ENCODE measurements around the gene CCDC80.
"Not testable (repeated sequence)": the region's sequence is repeated elsewhere in the genome, so short reads cannot be mapped to it uniquely, and the experiment has no call there.

The CCDC80 gene

GRCh38 chr3:112579232-112579631 is 61.7 kb downstream of the CCDC80 start:
- Histone ChIP-seq H3K9ac (ENCODE audit: low read depth in 1 of 2, low read length in 2 of 2) (no peak overlapping the region), H3K9me3 (ENCODE audit: control insufficient read depth in 1 of 2, low read length in 2 of 2) (no peaks in the 10 kb centered on the region), H3K36me3 (ENCODE audit: control insufficient read depth in 1 of 2, insufficient read depth in 2 of 2, low read length in 2 of 2) (peaks cover 20 to 27% of the 10 kb centered on the region in 2 donors), H3K4me3 (ENCODE audit: low read depth in 1 of 2, low read length in 2 of 2) (no peak overlapping the region), H3K27me3 (ENCODE audit: control insufficient read depth in 1 of 2, insufficient read depth in 2 of 2, low read length in 2 of 2) (no peaks in the 10 kb centered on the region), H3K27ac (ENCODE audit: low read depth, low read length) (no peak overlapping the region), H3K4me1 (ENCODE audit: control insufficient read depth in 1 of 2, insufficient read depth in 2 of 2, low read length in 2 of 2) (no peaks in the 10 kb centered on the region)

GRCh38 chr3:112572701-112573100 is 68.2 kb downstream of the CCDC80 start:
- no peak overlapping the region for H3K4me3 ChIP-seq (ENCODE audit: low read depth in 1 of 2, low read length in 2 of 2)
- H3K27me3 ChIP-seq (ENCODE audit: control insufficient read depth in 1 of 2, insufficient read depth in 2 of 2, low read length in 2 of 2) = no peaks in the 10 kb centered on the region
- peaks cover 4 to 33% of the 10 kb centered on the region in 2 donors for H3K36me3 ChIP-seq (ENCODE audit: control insufficient read depth in 1 of 2, insufficient read depth in 2 of 2, low read length in 2 of 2)
- no peaks in the 10 kb centered on the region for H3K9me3 ChIP-seq (ENCODE audit: control insufficient read depth in 1 of 2, low read length in 2 of 2)
- no peak overlapping the region for H3K9ac ChIP-seq (ENCODE audit: low read depth in 1 of 2, low read length in 2 of 2)
- no peak overlapping the region for H3K27ac ChIP-seq (ENCODE audit: low read depth, low read length)
- H3K4me1 ChIP-seq (ENCODE audit: control insufficient read depth in 1 of 2, insufficient read depth in 2 of 2, low read length in 2 of 2) = no peaks in the 10 kb centered on the region

GRCh38 chr3:112569265-112569664 is 71.7 kb downstream of the CCDC80 start:
- Histone ChIP-seq H3K9ac (ENCODE audit: low read depth in 1 of 2, low read length in 2 of 2) (no peak overlapping the region), H3K36me3 (ENCODE audit: control insufficient read depth in 1 of 2, insufficient read depth in 2 of 2, low read length in 2 of 2) (peaks cover 7 to 37% of the 10 kb centered on the region in 2 donors), H3K27ac (ENCODE audit: low read depth, low read length) (no peak overlapping the region), H3K4me3 (ENCODE audit: low read depth in 1 of 2, low read length in 2 of 2) (no peak overlapping the region), H3K4me1 (ENCODE audit: control insufficient read depth in 1 of 2, insufficient read depth in 2 of 2, low read length in 2 of 2) (peaks cover 0 to 3% of the 10 kb centered on the region in 2 donors), H3K9me3 (ENCODE audit: control insufficient read depth in 1 of 2, low read length in 2 of 2) (no peaks in the 10 kb centered on the region), H3K27me3 (ENCODE audit: control insufficient read depth in 1 of 2, insufficient read depth in 2 of 2, low read length in 2 of 2) (no peaks in the 10 kb centered on the region)

- Histone ChIP-seq H3K4me1 (ENCODE audit: control insufficient read depth in 1 of 2, insufficient read depth in 2 of 2, low read length in 2 of 2) (peaks cover 0 to 9% of the 10 kb centered on the region in 2 donors), H3K36me3 (ENCODE audit: control insufficient read depth in 1 of 2, insufficient read depth in 2 of 2, low read length in 2 of 2) (peaks cover 7 to 37% of the 10 kb centered on the region in 2 donors), H3K9me3 (ENCODE audit: control insufficient read depth in 1 of 2, low read length in 2 of 2) (no peaks in the 10 kb centered on the region), H3K27me3 (ENCODE audit: control insufficient read depth in 1 of 2, insufficient read depth in 2 of 2, low read length in 2 of 2) (no peaks in the 10 kb centered on the region), H3K4me3 (ENCODE audit: low read depth in 1 of 2, low read length in 2 of 2) (no peak overlapping the region), H3K9ac (ENCODE audit: low read depth in 1 of 2, low read length in 2 of 2) (no peak overlapping the region), H3K27ac (ENCODE audit: low read depth, low read length) (no peak overlapping the region)
Observed at GRCh38 chr3:112568642-112569041, 72.3 kb downstream of the CCDC80 start.

GRCh38 chr3:112564940-112565305 is 76.0 kb downstream of the CCDC80 start:
- no peak overlapping the region for H3K9ac ChIP-seq (ENCODE audit: low read depth in 1 of 2, low read length in 2 of 2)
- no peak overlapping the region for H3K4me3 ChIP-seq (ENCODE audit: low read depth in 1 of 2, low read length in 2 of 2)
- H3K4me1 ChIP-seq (ENCODE audit: control insufficient read depth in 1 of 2, insufficient read depth in 2 of 2, low read length in 2 of 2) = peaks cover 13 to 27% of the 10 kb centered on the region in 2 donors
- no peaks in the 10 kb centered on the region for H3K9me3 ChIP-seq (ENCODE audit: control insufficient read depth in 1 of 2, low read length in 2 of 2)
- H3K27ac ChIP-seq (ENCODE audit: low read depth, low read length) = no peak overlapping the region
- no peaks in the 10 kb centered on the region for H3K27me3 ChIP-seq (ENCODE audit: control insufficient read depth in 1 of 2, insufficient read depth in 2 of 2, low read length in 2 of 2)
- H3K36me3 ChIP-seq (ENCODE audit: control insufficient read depth in 1 of 2, insufficient read depth in 2 of 2, low read length in 2 of 2) = peaks cover 3 to 17% of the 10 kb centered on the region in 2 donors

- H3K9me3 ChIP-seq (ENCODE audit: control insufficient read depth in 1 of 2, low read length in 2 of 2); H3K27ac ChIP-seq (ENCODE audit: low read depth, low read length); H3K9ac ChIP-seq (ENCODE audit: low read depth in 1 of 2, low read length in 2 of 2); H3K27me3 ChIP-seq (ENCODE audit: control insufficient read depth in 1 of 2, insufficient read depth in 2 of 2, low read length in 2 of 2): not testable (repeated sequence)
- H3K36me3 ChIP-seq (ENCODE audit: control insufficient read depth in 1 of 2, insufficient read depth in 2 of 2, low read length in 2 of 2) = peaks cover 3 to 12% of the 10 kb centered on the region in 2 donors
- peaks cover 18 to 32% of the 10 kb centered on the region in 2 donors for H3K4me1 ChIP-seq (ENCODE audit: control insufficient read depth in 1 of 2, insufficient read depth in 2 of 2, low read length in 2 of 2)
- H3K4me3 ChIP-seq (ENCODE audit: low read depth in 1 of 2, low read length in 2 of 2) = peak overlapping the region in 1 of 2 donors; percentile 25
Observed at GRCh38 chr3:112564247-112564939, 76.5 kb downstream of the CCDC80 start.

- Histone ChIP-seq H3K4me3 (ENCODE audit: low read depth in 1 of 2, low read length in 2 of 2) (peak within 1 kb of the TSS; percentile 98 to 99), H3K27me3 (ENCODE audit: control insufficient read depth in 1 of 2, insufficient read depth in 2 of 2, low read length in 2 of 2) (no peaks in the 10 kb centered on the region), H3K27ac (ENCODE audit: low read depth, low read length) (peak within 1 kb of the TSS; percentile 98), H3K9me3 (ENCODE audit: control insufficient read depth in 1 of 2, low read length in 2 of 2) (no peaks in the 10 kb centered on the region), H3K4me1 (ENCODE audit: control insufficient read depth in 1 of 2, insufficient read depth in 2 of 2, low read length in 2 of 2) (peaks cover 22 to 35% of the 10 kb centered on the region in 2 donors), H3K9ac (ENCODE audit: low read depth in 1 of 2, low read length in 2 of 2) (peak within 1 kb of the TSS; percentile 86 to 95), H3K36me3 (ENCODE audit: control insufficient read depth in 1 of 2, insufficient read depth in 2 of 2, low read length in 2 of 2) (peaks cover 0 to 4% of the 10 kb centered on the region in 2 donors)
Observed at GRCh38 chr3:112561734-112562529, 79.0 kb downstream of the CCDC80 start, which contains the start of the genes ATG3 and SLC35A5. Gene ATG3 (minus strand): TSS chr3:112561962. CDS start chr3:112561528, 434 bp downstream. Gene SLC35A5 (plus strand): TSS chr3:112562045. CDS start chr3:112563404, 1,359 bp downstream.

- Histone ChIP-seq H3K9ac (ENCODE audit: low read depth in 1 of 2, low read length in 2 of 2) (peak overlapping the region; percentile 86 to 95), H3K27ac (ENCODE audit: low read depth, low read length) (peak overlapping the region; percentile 98), H3K36me3 (ENCODE audit: control insufficient read depth in 1 of 2, insufficient read depth in 2 of 2, low read length in 2 of 2) (peaks cover 0 to 2% of the 10 kb centered on the region in 2 donors), H3K9me3 (ENCODE audit: control insufficient read depth in 1 of 2, low read length in 2 of 2) (no peaks in the 10 kb centered on the region), H3K4me1 (ENCODE audit: control insufficient read depth in 1 of 2, insufficient read depth in 2 of 2, low read length in 2 of 2) (peaks cover 22 to 35% of the 10 kb centered on the region in 2 donors), H3K27me3 (ENCODE audit: control insufficient read depth in 1 of 2, insufficient read depth in 2 of 2, low read length in 2 of 2) (no peaks in the 10 kb centered on the region), H3K4me3 (ENCODE audit: low read depth in 1 of 2, low read length in 2 of 2) (peak overlapping the region; percentile 98 to 99)
Observed at GRCh38 chr3:112561484-112561733, 79.5 kb downstream of the CCDC80 start.

GRCh38 chr3:112560721-112561483 is 80.0 kb downstream of the CCDC80 start:
- no peaks in the 10 kb centered on the region for H3K36me3 ChIP-seq (ENCODE audit: control insufficient read depth in 1 of 2, insufficient read depth in 2 of 2, low read length in 2 of 2)
- no peaks in the 10 kb centered on the region for H3K27me3 ChIP-seq (ENCODE audit: control insufficient read depth in 1 of 2, insufficient read depth in 2 of 2, low read length in 2 of 2)
- peaks cover 23 to 35% of the 10 kb centered on the region in 2 donors for H3K4me1 ChIP-seq (ENCODE audit: control insufficient read depth in 1 of 2, insufficient read depth in 2 of 2, low read length in 2 of 2)
- H3K9ac ChIP-seq (ENCODE audit: low read depth in 1 of 2, low read length in 2 of 2) = peak overlapping the region; percentile 86 to 95
- peak overlapping the region; percentile 98 for H3K27ac ChIP-seq (ENCODE audit: low read depth, low read length)
- peak overlapping the region; percentile 98 to 99 for H3K4me3 ChIP-seq (ENCODE audit: low read depth in 1 of 2, low read length in 2 of 2)
- H3K9me3 ChIP-seq (ENCODE audit: control insufficient read depth in 1 of 2, low read length in 2 of 2) = no peaks in the 10 kb centered on the region

GRCh38 chr3:112560307-112560706 is 80.6 kb downstream of the CCDC80 start:
- Histone ChIP-seq H3K27me3 (ENCODE audit: control insufficient read depth in 1 of 2, insufficient read depth in 2 of 2, low read length in 2 of 2) (no peaks in the 10 kb centered on the region), H3K27ac (ENCODE audit: low read depth, low read length) (no peak overlapping the region), H3K9me3 (ENCODE audit: control insufficient read depth in 1 of 2, low read length in 2 of 2) (no peaks in the 10 kb centered on the region), H3K4me3 (ENCODE audit: low read depth in 1 of 2, low read length in 2 of 2) (peak overlapping the region; percentile 98 to 99), H3K9ac (ENCODE audit: low read depth in 1 of 2, low read length in 2 of 2) (peak overlapping the region; percentile 86 to 95), H3K36me3 (ENCODE audit: control insufficient read depth in 1 of 2, insufficient read depth in 2 of 2, low read length in 2 of 2) (no peaks in the 10 kb centered on the region), H3K4me1 (ENCODE audit: control insufficient read depth in 1 of 2, insufficient read depth in 2 of 2, low read length in 2 of 2) (peaks cover 29 to 35% of the 10 kb centered on the region in 2 donors)
